Right lung (tissue), 5 donors: Measurements from ENCODE around the gene KLF11. TPM values are rescaled to one million over a fixed set of nuclear protein-coding genes. Genes with fewer than 3 reads are reported as not detected.

ENCODE experiments used
- DNase-seq, 2 donors: peaks; one replicate each; pipeline ENCODE4 v3.0.0-alpha.2; 2013
- polyA plus RNA-seq, 5 donors: library from polyadenylated mRNA; unstranded; fragments of 120-200 nt; gene quantifications; one replicate each; pipeline versions ENCODE4 v1.2.1 to v1.2.3, GENCODE V29; 2013; ENCODE audit warnings: inconsistent platforms in 1 of 5, low replicate concordance in 1 of 5; ENCODE audit not compliant: insufficient read length in 5 of 5, insufficient read depth in 1 of 5

Gene KLF11
- polyA plus RNA-seq, 5 donors, result 17.5 to 21.2 (median 18.1) TPM

DNA sequence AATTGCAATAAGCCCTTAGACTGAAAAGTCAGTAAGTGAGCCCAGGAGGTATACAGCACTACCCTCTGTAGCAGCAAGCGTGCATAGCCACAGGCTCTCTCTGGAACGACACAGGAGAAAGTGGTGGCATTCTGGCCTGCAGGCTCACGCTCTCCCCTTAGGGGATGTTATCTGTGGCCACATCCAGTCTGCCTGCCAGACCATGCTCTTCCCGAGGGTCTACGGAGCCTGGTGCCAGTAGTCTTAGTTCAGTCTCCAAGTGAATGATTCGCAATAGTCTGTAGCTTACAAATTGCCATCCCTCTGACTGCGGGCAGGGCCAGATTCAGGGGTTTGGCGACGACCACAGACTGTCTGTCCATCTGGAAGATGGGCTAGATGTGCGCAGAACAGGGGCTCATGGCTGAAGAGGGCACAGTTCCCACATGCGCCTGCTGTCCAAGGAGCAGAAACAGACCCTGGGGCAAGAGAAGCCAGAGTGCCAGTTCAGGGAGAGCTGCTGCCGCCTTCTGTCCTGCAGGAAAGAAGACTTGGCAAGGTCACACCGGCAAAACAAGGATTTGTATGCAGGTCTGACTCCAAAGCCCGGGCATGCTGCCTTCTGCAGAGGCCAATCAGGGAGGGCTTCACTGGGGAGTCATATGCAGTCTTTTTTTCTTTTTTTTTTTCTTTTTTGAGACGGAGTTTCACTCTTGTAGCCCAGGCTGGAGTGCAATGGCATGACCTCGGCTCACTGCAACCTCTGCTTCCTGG is 3.5 kb upstream of the KLF11 start:
- DNase-seq, result no peak

DNA sequence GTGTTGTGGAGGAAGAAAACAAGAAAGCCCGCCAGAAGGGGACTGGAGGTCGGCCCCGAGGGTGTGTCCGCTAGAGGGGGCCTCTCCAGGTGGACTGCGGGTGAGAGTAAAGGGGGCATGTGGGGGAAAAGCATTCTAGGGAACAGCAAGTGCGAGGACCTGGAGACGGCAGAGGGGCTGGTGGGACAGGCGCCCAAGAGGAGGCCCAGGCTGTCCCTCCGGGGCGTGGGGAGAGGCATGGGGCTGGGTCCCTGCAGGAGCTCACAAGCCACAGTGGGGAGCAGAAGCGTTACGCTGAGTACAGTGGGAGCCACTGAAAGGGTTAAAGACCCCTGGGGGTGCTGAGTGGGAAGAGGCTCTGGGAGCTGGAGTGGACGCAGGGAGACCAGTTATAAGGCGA is 1.6 kb upstream of the KLF11 start:
- DNase-seq, result no peak

DNA sequence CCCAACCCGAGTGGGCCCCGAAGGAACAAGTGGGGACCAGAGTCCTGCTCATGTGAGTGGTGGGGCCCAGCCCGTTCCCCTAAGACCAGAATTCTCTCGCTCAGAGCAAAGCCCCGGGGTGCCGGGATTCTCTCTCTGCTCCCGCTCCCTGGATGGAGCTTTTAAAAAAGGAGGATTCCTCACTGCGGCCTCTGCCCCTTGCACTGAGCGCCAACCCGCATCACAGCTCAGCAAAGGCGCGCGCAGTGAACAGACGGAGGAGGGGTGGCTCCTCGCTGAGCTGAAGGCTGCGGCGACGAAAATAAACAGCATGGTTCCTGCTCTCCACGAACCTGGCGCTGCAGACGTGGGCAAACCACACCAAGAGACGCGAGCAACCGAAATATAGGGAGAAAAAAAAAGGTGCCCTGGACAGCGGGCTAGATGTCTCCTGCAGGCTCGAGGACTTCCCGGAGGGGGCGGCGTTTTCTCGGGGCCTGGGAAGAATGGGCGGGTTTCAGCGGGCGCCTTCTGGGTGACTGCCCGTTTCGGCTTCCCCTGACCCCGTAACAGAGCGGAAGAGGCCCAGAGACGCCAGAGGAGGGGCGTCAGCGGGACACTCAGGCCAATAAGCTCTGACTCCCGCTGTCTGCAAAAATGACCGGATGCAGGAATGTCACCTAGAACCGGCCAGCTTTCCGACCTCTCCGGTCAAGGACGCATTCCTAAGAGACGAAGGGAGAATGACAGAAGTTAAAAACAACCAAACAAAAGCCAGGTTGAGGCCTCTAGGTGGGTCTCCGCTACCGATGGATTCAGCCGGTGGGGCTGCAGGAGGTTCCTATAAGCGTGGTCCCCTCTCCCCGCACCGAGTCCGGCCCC is 819 bp upstream of the KLF11 start:
- peak; percentile 77 to 86 for DNase-seq

DNA sequence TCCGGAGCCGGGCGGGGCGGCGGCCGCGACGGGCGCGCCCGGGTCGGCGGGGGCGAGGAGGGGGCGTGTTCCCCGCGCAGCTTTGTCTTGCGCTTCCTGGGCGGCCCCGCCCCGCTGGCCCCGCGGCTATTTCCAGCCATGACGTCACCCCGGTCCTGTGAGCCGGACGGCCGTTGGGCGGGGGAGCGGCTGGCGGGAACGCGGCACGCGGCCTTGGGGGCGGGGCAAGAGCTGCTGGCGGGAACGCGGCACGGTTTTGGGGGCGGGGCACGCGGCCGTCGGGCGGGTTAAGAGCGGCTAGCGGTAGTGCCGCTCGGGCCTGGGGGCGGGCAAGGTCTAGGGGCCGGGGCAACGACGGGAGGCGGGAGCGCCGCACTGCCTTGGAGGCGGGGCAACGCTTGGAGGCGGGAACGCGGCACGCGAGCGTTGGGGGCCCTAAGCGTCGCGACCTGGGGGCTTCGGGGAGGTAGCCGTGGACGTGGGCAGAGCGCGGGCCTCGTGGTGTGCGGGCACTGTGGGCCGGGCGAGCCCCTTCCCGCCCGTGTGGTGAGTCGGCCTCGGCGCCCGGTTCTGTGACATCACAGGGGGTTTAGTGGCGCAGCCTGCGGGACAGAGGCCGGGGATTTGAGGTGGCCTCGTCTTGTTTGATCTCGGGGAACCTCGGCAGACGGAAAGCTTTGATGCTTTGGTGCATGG is 704 bp downstream of the KLF11 start:
- peak; percentile 90 to 92 for DNase-seq

DNA sequence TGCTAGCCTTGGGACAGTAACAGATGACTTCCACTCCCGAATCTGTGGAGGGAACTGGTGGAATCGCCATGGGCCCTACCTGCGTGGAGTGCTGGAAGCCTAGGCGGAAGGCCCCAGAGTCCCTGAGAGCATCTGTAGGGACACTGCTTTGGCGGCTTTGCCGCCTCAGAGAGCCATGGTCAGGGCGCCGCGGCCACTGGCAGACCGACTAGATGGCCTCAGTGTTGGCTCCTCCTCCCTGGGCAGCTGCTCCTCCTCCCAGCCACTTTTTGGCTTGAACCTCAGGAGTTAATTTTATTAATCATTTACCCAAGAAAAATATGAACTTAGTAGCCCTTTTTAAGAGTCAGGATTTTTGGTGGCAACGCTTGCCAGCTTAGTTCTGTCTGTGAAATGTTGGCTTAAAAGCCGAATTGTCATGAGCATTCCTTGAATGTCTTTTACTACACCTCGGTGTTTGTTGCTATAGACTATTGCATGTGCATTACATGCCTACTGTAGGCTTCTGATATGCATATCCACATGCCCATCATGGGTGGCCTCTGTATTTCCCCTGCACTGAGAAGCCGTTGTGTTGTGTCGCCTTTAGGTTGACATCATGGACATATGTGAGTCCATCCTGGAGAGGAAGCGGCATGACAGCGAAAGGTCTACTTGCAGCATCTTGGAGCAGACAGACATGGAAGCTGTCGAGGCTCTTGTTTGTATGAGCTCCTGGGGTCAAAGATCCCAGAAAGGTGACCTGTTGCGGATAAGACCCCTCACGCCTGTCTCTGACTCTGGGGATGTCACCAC is 2.4 kb downstream of the KLF11 start:
- DNase-seq, result no peak

DNA sequence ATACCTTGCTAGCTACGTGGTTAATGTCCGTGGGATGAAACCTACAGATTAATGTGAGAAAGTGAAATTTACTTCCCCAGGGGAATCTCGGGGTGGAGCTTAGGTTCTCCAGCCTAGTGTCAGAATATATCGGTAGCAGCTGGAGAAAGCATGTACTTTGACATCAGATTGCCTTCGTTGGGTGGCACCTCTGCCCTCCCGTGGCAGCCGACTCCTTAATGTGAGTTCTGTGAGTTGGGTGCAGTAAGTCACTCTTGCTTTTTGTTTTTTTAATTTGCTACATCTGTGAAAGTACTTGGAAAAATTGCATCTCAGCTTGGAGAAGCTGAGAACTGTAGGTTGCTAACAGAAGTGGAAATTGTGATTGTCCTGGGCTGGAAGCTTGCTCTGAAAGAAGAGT is 3.6 kb downstream of the KLF11 start:
- DNase-seq, result no peak

DNA sequence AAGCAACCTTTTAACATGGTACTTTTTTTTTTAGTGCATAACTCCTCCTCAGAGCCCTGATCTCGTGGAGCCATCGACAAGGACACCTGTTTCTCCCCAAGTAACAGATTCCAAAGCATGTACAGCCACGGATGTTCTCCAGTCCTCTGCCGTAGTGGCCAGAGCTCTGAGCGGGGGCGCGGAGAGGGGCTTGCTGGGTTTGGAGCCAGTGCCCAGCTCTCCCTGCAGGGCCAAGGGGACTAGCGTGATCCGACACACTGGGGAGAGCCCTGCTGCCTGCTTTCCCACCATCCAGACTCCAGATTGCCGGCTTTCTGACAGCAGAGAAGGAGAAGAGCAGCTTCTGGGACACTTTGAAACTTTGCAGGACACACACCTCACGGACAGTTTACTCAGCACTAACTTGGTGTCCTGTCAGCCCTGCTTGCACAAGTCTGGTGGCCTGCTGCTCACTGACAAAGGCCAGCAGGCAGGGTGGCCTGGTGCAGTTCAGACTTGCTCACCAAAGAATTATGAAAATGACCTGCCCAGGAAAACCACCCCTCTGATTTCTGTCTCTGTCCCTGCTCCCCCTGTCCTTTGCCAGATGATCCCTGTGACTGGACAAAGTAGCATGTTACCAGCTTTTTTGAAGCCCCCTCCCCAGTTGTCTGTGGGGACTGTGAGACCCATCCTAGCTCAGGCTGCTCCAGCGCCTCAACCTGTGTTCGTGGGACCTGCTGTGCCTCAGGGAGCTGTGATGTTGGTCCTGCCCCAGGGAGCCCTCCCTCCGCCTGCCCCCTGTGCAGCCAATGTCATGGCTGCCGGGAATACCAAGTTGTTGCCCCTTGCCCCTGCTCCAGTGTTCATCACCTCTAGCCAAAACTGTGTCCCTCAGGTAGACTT is 4.5 kb downstream of the KLF11 start:
- DNase-seq, result no peak

DNA sequence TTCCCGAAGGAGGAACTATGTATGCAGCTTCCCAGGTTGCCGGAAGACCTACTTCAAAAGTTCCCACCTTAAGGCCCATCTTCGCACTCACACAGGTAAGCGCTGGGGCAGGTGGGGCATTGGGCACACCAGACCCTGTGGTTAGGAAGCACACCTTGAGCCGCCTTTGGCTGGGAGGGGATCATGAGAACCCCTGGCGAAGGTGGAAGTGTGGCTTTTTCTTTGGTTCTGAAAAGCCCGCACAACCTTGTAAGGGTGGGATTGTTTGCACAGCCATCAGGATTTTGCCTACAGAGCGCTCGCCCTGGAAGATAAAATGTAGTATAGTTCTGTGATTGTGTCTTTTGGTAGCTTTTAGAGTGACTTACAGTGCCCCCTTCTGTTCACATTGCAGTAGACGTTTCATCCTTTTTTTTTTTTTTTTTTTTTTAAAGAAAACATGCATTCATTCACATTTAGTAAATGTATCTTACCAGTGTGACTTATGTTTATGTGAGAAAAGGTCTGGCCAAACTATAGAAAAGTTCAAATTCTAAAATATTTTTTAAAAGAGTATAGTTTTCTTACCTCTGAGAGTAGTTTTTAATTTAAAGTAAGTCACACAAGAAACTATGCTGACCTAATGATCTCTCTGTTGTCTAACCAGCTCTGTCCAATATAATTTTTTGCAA is 5.3 kb downstream of the KLF11 start:
- peak; percentile 49 to 63 for DNase-seq

DNA sequence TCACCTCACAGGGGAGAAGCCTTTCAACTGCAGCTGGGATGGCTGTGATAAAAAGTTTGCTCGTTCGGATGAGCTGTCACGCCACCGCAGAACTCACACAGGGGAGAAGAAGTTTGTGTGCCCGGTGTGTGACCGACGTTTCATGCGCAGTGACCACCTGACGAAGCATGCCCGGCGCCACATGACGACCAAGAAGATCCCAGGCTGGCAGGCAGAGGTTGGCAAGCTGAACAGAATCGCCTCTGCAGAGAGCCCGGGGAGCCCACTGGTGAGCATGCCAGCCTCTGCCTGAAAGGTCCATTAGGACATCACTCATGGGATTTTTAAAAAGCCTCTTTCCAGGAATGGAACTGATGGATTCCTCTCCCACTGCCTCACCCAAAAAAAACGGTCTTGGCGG is 8.9 kb downstream of the KLF11 start:
- DNase-seq, result no peak

DNA sequence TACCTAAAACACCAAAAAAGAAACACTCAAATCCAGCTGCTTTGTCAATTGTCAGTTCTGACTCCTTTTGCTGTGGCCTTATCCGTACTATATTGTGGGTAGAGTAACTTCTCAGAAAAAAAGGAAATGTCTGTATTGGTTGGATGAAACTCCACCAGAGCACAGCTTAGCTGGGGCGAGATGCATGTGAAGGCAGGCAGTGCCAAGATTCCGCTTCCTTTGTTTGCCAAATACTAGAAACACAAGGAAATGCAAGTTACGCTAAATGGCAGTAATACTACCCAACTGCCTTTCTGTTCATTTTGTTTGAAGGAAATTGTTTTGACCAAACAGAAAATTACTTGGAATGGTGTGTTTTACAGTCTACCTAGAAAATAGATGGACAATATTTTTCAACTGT is 10.0 kb downstream of the KLF11 start:
- no peak for DNase-seq

DNA sequence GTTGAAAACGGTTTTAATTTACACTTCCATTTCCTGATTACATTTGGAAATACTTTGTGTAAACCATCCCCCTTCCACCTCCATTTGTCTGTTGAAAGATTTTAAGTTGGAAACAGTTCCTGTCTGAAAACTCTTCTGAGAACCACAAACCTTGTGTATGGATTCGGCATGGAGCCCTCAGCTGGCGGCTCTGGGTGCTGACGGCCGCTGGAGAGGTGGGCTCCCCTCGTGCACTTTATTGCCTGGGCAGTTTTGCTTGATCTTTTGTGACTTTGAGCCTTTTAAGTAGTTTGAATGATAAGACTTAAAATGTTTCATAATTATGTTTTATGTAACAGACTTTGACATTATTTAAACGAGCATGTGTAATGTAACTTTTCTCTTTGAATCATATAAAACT is 11.1 kb downstream of the KLF11 start:
- no peak for DNase-seq

DNA sequence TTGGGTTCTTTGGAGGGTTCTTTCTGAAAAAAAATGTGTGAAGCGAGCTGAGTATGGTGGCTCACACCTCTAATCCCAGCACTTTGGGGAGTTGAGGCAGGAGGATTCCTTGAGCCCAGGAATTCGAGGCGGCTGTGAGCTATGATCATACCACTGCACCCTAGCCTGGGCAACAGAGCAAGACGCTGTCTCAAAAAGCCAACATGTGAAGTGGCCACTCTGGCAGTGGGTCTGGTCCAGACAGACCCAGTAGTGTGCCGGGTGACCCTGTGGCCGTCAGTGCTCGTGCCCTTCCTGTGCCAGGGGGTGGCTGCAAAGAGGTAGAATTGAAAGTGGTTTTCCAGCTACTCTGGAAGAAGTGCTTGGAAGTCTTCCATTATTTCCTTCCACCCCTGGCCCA is 11.6 kb downstream of the KLF11 start:
- no peak for DNase-seq

DNA sequence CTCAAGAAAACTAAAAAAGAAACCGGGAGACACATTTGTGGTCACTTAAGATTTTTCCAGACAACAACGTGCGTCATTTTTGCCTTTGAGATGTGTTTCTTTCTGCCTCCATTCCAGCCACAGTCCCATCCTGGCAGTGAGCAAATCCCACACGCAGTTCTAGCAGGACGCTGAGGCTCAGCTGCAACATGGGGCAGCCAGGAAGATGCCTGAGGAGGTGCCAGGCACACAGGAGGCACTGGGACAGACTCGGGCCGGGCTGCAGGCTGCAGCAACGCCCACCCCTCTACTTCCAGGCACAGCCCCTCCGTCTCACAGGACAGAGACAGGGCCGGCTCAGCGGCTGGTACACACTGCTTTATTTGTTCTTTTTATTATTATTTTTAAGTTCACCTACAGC is 13.1 kb downstream of the KLF11 start:
- DNase-seq, result no peak

DNA sequence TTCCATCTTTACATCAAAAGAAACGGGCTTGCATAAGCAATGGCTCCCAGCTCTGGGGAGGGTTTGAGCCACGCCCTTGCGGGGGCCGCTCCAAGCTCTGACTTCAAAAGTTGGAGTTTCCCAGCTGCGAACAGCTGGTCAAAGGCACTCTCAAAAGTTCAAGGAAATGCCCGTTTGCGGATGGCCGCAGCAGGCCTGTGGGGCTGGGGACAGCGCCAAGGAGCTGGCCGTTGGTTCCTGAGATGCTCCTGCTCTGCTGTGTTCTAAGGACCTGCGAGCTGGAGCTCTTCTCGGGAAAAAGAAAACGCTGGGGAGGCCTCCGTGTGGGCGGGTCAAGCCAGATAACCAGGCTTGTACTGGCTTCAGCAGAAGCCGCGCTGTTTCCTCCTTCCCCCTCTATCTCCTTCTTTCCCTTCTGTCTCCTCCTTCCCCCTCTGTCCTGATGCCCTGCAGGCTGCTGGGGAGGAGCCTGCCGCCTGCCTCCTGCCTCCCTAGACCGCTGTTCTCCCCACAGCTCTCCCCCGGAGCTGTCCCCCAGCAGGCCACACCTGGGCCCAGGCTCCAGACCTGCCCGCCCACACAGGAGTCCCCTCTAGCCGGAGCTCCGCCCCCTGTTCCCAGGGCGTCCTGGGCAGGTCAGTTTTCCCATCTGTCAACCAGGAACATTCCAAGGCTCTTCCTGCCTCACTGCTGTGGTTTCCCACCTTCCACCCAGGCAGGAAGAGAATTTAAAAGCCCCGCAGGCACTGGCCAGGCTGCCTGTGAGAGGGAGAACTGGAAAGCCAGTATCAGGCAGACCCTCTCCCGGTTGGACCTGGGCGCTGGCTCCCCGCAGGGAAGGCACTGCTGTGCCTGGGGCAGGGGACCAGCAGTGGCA is 14.1 kb downstream of the KLF11 start:
- peak; percentile 91 to 93 for DNase-seq

DNA sequence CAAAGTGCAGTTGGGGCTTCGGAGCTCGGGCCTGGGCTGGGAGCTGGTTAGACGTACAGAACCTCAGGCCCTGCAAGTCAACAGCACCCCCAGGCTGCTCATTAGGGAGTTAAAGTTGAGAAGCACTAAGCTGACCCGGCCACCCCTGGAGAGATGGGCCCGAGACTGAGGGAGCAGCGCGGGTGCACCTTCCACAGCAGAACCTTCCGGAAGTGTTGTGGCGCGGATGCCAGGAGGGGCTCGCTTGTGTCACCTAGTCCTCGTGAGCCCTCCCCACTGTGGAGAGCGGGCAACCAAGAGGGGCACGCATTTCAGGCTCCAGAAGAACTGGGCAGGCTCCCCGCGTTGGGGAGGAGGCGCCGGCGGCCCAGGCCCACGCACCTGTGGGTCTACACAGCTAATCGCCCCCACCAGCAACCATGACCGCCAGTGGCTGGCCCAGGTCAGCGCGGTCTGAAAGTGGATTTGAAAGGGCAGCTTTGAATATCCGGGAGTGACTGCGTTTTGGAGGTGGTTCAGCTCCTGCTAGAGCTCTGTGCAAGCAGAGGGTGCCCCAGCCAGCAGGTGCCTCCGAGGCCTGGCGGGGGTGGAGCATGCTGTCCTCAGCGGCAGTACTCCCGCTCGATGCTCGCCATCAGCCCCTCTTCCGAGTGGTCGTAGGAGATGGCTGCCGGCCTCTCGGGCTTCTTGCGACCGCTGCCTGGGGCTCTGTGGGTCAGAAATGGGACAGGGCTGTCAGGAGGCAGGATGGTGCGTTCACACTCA is 15.1 kb downstream of the KLF11 start:
- no peak for DNase-seq

DNA sequence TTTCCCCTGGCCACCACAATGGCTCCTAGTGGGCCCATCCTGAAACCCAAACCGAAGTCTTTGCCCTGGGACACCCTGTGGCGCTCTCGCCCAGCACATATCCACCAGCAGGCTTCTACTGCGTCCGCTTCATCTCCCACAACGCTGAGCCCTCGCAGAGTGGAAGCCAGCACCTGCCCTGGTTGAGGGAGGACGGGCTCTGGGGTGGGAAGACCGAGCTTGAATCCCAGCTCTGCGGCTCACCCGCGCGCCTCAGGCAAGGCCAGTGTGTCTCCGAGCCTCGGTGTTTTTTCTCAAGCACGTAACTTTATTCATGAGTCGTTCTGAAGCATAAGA is 15.6 kb downstream of the KLF11 start:
- DNase-seq, result no peak

DNA sequence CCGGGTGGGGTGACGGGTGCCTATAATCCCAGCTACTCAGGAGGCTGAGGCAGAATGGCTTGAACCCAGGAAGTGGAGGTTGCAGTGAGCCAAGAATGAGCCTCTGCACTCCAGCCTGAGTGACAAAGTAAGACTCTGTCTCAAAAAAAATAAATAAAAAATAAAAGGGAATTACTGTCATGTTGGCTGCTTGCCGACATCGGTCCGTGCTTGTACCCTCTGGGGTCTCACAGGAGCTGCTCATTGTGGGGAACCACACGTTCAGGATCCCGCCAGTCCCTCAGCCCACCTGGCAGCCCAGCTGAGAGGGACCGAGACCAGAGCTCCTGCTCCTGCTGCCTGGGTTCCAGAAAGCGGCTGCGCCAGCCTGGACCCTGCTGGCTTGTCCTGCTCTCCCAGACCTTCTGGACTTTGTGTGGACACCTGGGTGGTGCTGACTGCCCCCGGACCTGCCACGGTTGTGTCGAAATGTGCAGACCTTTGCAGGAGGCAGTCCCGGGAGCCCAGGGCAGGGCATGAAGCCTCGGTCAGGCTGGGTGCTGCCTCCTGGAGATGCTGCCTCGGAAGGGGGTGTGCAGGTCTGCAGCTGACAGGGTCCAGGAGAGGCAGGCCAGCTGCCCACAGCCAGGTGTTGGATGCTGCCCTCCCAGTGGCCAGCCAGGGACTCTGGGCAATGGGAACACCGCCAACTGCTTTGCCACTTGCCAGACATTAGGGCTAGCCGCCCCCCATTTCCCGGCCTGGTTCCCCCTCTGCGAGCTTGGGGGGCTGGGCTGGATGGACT is 16.4 kb downstream of the KLF11 start:
- DNase-seq, result no peak
